Fibroblast of lung (primary cell): ENCODE results near the gene TIGD6.

ENCODE experiments used
- EZH2 ChIP-seq: IDR thresholded peaks from 2 replicates; pipeline ENCODE4 v1.5.1; 2012; ENCODE audit warnings: low read length, control low read depth, mild to moderate bottlenecking; ENCODE audit errors: missing control alignments
- TF ChIP-seq, protein P1 (sequence below), 2 donors: IDR thresholded peaks in 1 of 2; conservative IDR thresholded peaks in 1 of 2; 1 replicate in 1 of 2; 2 replicates in 1 of 2; pipeline ENCODE4 v1.5.1; 2011 to 2012; ENCODE audit warnings: low read length in 2 of 2, control low read depth in 1 of 2, inconsistent platforms in 1 of 2, low read depth in 1 of 2, mild to moderate bottlenecking in 1 of 2

DNA sequence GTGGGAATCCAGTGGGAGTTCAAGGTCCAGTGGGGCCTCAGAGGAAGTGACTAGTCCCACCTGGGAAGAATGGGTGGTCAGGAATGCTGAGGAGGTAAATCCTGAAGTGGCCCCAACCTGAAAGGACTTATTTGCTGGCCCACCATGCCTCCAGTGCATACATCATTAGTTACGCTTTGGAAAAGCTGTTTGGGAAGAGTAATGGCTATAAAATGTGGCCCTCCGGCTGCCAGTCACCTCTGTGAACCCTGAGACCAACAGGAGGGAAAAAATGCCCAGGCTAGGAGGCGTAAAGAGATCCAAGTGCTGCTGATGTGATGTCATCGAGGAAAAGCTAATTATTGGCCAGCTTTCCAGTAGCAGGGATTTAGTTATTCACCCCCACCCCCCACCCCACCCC lies 42.6 kb downstream of the TIGD6 start:
- TF ChIP-seq, protein P1, sequence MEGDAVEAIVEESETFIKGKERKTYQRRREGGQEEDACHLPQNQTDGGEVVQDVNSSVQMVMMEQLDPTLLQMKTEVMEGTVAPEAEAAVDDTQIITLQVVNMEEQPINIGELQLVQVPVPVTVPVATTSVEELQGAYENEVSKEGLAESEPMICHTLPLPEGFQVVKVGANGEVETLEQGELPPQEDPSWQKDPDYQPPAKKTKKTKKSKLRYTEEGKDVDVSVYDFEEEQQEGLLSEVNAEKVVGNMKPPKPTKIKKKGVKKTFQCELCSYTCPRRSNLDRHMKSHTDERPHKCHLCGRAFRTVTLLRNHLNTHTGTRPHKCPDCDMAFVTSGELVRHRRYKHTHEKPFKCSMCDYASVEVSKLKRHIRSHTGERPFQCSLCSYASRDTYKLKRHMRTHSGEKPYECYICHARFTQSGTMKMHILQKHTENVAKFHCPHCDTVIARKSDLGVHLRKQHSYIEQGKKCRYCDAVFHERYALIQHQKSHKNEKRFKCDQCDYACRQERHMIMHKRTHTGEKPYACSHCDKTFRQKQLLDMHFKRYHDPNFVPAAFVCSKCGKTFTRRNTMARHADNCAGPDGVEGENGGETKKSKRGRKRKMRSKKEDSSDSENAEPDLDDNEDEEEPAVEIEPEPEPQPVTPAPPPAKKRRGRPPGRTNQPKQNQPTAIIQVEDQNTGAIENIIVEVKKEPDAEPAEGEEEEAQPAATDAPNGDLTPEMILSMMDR (conservative IDR thresholded peaks at IDR 0.05 in 1 of 2, IDR thresholded peaks at IDR 0.05 in 1 of 2; ENCODE audit: low read depth in 1 of 2, low read length in 2 of 2), result no peak
- no peak for TF ChIP-seq EZH2
